Measurements from ENCODE around the gene ATP8B4.

DNA sequence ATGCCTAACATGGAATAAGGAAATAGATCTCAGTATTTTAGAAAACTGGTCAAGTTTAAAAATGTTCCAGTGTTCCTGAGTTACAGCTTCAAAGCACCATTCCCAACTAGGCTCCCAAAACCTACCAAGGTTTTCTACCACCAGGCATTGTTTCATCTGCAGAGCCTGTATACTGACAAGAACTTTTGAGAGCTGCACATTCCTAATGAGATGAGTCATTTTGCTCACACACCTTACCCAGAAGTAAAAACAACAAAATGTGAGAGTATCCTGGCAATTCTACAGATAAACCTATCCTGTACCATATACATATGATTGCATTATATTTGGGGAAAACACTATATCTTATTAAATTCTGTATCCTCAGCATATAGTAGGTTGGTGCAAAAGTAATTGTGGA lies 90.7 kb downstream of the ATP8B4 start:
- TF ChIP-seq CTCF (IDR thresholded peaks at IDR 0.05; ENCODE audit: low read depth, low read length, missing input control) = no peak
- TF ChIP-seq TAF1 (conservative IDR thresholded peaks at IDR 0.05) = no peak

All from liver (tissue), 3 donors.